H9 (cell line): Measurements from ENCODE around the gene TRAP1. TPM values are rescaled to one million over a fixed set of nuclear protein-coding genes. Genes with fewer than 3 reads are reported as not detected.

ENCODE experiments used
- DNase-seq: peaks from one replicate; pipeline ENCODE4 v3.0.0-alpha.2; 2017
- H2AFZ ChIP-seq: one replicate; pipeline ENCODE4 v1.6.1; 2013; ENCODE audit warnings: mild to moderate bottlenecking, low read length, control low read depth, moderate library complexity
- H2AK5ac ChIP-seq: 2 replicates; pipeline ENCODE4 v1.6.1; 2013; ENCODE audit warnings: low read length, control low read depth, mixed read lengths; ENCODE audit not compliant: insufficient read length
- H2BK120ac ChIP-seq: one replicate; pipeline ENCODE4 v1.6.1; 2013; ENCODE audit warnings: low read depth, mild to moderate bottlenecking, low read length, control low read depth, inconsistent platforms; ENCODE audit not compliant: poor library complexity, severe bottlenecking
- H2BK12ac ChIP-seq: 2 replicates; pipeline ENCODE4 v1.6.1; 2013; ENCODE audit warnings: low read length, control low read depth, mixed read lengths, low read depth; ENCODE audit not compliant: insufficient read length
- H2BK15ac ChIP-seq: 2 replicates; pipeline ENCODE4 v1.6.1; 2013; ENCODE audit warnings: low read depth, low read length, control low read depth
- H2BK20ac ChIP-seq: one replicate; pipeline ENCODE4 v1.6.1; 2013; ENCODE audit warnings: low read depth, mild to moderate bottlenecking, low read length, control low read depth, inconsistent platforms; ENCODE audit not compliant: poor library complexity, severe bottlenecking
- H2BK5ac ChIP-seq: 2 replicates; pipeline ENCODE4 v1.6.1; 2013; ENCODE audit warnings: low read length, control low read depth, mixed read lengths; ENCODE audit not compliant: insufficient read length
- H3K14ac ChIP-seq: 2 replicates; pipeline ENCODE4 v1.6.1; 2013; ENCODE audit warnings: low read length, control low read depth; ENCODE audit not compliant: insufficient read depth
- H3K18ac ChIP-seq: 2 replicates; pipeline ENCODE4 v1.6.1; 2013; ENCODE audit warnings: low read depth, mild to moderate bottlenecking, mixed read lengths, low read length, control low read depth; ENCODE audit not compliant: insufficient read length
- H3K23ac ChIP-seq: 2 replicates; pipeline ENCODE4 v1.6.1; 2013; ENCODE audit warnings: low read length, control low read depth, mixed read lengths, low read depth; ENCODE audit not compliant: insufficient read length
- H3K23me2 ChIP-seq: 2 replicates; pipeline ENCODE4 v1.6.1; 2013; ENCODE audit warnings: low read depth, mild to moderate bottlenecking, mixed read lengths, low read length, control low read depth; ENCODE audit not compliant: insufficient read length, poor library complexity, severe bottlenecking
- H3K27ac ChIP-seq: 2 replicates; pipeline ENCODE4 v1.5.1; 2013; ENCODE audit warnings: low read length, control low read depth, mixed read lengths, low read depth; ENCODE audit not compliant: insufficient read length
- H3K27me3 ChIP-seq: 2 replicates; pipeline ENCODE4 v1.6.1; 2013; ENCODE audit warnings: low read length, control low read depth, inconsistent platforms; ENCODE audit not compliant: insufficient read depth
- H3K4ac ChIP-seq: 2 replicates; pipeline ENCODE4 v1.6.1; 2013; ENCODE audit warnings: low read depth, mild to moderate bottlenecking, control low read depth, inconsistent platforms, low read length, moderate library complexity
- H3K4me1 ChIP-seq: 2 replicates; pipeline ENCODE4 v1.6.1; 2013; ENCODE audit warnings: low read length, control low read depth, inconsistent platforms; ENCODE audit not compliant: insufficient read depth
- H3K4me2 ChIP-seq: 2 replicates; pipeline ENCODE4 v1.6.1; 2013; ENCODE audit warnings: low read length, control low read depth, mixed read lengths; ENCODE audit not compliant: insufficient read length, insufficient read depth
- H3K56ac ChIP-seq: 2 replicates; pipeline ENCODE4 v1.6.1; 2013; ENCODE audit warnings: low read depth, mild to moderate bottlenecking, mixed read lengths, low read length, control low read depth; ENCODE audit not compliant: insufficient read length
- H3K79me1 ChIP-seq: 2 replicates; pipeline ENCODE4 v1.6.1; 2013; ENCODE audit warnings: low read depth, mild to moderate bottlenecking, moderate library complexity, low read length, control low read depth, inconsistent platforms; ENCODE audit not compliant: insufficient read depth, poor library complexity, severe bottlenecking
- H3K79me2 ChIP-seq: 2 replicates; pipeline ENCODE4 v1.6.1; 2013; ENCODE audit warnings: low read length, control low read depth, inconsistent platforms; ENCODE audit not compliant: insufficient read depth
- H3K9ac ChIP-seq: 2 replicates; pipeline ENCODE4 v1.6.1; 2013; ENCODE audit warnings: low read length, control low read depth, mixed read lengths; ENCODE audit not compliant: insufficient read length; ENCODE audit errors: extremely low read depth
- H3K9me3 ChIP-seq: one replicate; pipeline ENCODE4 v1.6.1; 2013; ENCODE audit warnings: low read depth, low read length, inconsistent platforms; ENCODE audit not compliant: control insufficient read depth
- H3T11ph ChIP-seq: one replicate; pipeline ENCODE4 v1.6.1; 2013; ENCODE audit warnings: mild to moderate bottlenecking, low read length, control low read depth, inconsistent platforms
- H4K20me1 ChIP-seq: one replicate; pipeline ENCODE4 v1.6.1; 2013; ENCODE audit not compliant: control insufficient read depth, insufficient read length, insufficient read depth
- H4K5ac ChIP-seq: 2 replicates; pipeline ENCODE4 v1.6.1; 2013; ENCODE audit warnings: low read depth, mild to moderate bottlenecking, mixed read lengths, low read length, control low read depth; ENCODE audit not compliant: insufficient read length
- H4K8ac ChIP-seq: replicated peaks from 2 replicates; pipeline ENCODE4 v1.6.1; 2013; ENCODE audit warnings: low read length, control low read depth, mixed read lengths, low read depth; ENCODE audit not compliant: insufficient read length
- H4K91ac ChIP-seq: 2 replicates; pipeline ENCODE4 v1.6.1; 2013; ENCODE audit warnings: low read depth, mild to moderate bottlenecking, moderate library complexity, mixed read lengths, low read length, control low read depth; ENCODE audit not compliant: insufficient read length
- H3K27ac Mint-ChIP-seq, 3 experiments: 2 replicates in 2 of 3; 3 replicates in 1 of 3; pipeline ENCODE4 v1.8.0; 2020 to 2021; ENCODE audit warnings: mixed read lengths in 3 of 3, mild to moderate bottlenecking in 1 of 3, moderate library complexity in 1 of 3
- H3K27me3 Mint-ChIP-seq: 2 replicates; pipeline ENCODE4 v1.8.0; 2021; ENCODE audit warnings: low read depth, mild to moderate bottlenecking, moderate library complexity, mixed read lengths
- H3K36me3 Mint-ChIP-seq, 3 experiments: 2 replicates in 2 of 3; 3 replicates in 1 of 3; pipeline ENCODE4 v1.8.0; 2020 to 2021; ENCODE audit warnings: low read depth in 3 of 3, mixed read lengths in 3 of 3; ENCODE audit not compliant: insufficient read depth in 1 of 3
- H3K4me1 Mint-ChIP-seq, 2 experiments: 2 replicates each; pipeline ENCODE4 v1.8.0; 2020; ENCODE audit warnings: mixed read lengths in 2 of 2
- H3K4me3 Mint-ChIP-seq, 2 experiments: 2 replicates in 1 of 2; 3 replicates in 1 of 2; pipeline ENCODE4 v1.8.0; 2020 to 2021; ENCODE audit warnings: mild to moderate bottlenecking in 2 of 2, mixed read lengths in 2 of 2, moderate library complexity in 1 of 2
- H3K9me3 Mint-ChIP-seq, 2 experiments: 2 replicates in 1 of 2; 3 replicates in 1 of 2; pipeline ENCODE4 v1.8.0; 2020; ENCODE audit warnings: mild to moderate bottlenecking in 2 of 2, mixed read lengths in 2 of 2, moderate library complexity in 1 of 2
- WGBS: extraction: QIAGEN DNeasy Blood & Tissue Kit; methylation state at CpG from one replicate; pipeline ENCODE4 v1.1.7; 2013; ENCODE audit warnings: missing lambda C conversion rate, low lambda C conversion rate, mixed read lengths; ENCODE audit not compliant: insufficient read length; ENCODE audit errors: extremely low coverage; 5-methylcytosine and 5-hydroxymethylcytosine counted together
- total RNA-seq: library from RNA; stranded (reverse); gene quantifications from 2 replicates; pipeline ENCODE4 v1.2.1, GENCODE V29; 2021
- TF ChIP-seq, protein P1 (sequence below): fragments of 200-600 bp; sonication (generic); conservative IDR thresholded peaks from 3 replicates; pipeline ENCODE4 v1.8.0; 2021; ENCODE audit warnings: antibody characterized with exemption, mild to moderate bottlenecking

The TRAP1 gene
- total RNA-seq, 1 experiment from 2014 or later, result 211 TPM

DNA sequence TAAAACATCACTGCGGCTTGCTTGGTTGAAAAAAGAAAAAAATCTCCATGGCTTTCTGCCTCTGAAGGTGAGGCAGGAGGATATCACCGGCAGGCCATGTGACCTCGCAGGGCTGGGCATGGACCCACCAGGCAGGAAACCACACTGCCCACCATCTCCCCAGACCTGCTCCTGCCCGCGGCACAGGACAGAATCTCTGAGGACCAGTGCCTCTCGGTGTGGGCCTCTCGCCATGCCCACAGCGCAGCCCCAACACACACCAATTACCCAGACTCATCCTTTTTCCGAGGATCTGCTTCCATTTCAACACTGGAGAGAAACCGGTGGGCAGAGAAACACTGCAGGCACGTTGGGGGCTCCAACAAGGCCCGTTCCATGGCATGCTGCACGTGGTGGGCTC lies 46.6 kb downstream of the TRAP1 start:
- H3K23ac ChIP-seq, result no peak overlapping the region
- no peak overlapping the region for H4K5ac ChIP-seq
- no peak overlapping the region for H3K4me3 Mint-ChIP-seq
- no peak overlapping the region for H3K4me2 ChIP-seq
- DNase-seq, result no peak
- H3T11ph ChIP-seq, result no peak overlapping the region
- H3K9me3 ChIP-seq, result no peaks in the 10 kb centered on the region
- H3K36me3 Mint-ChIP-seq, result peaks cover 52 to 81% (median 75%) of the 10 kb centered on the region in 3 experiments
- no peaks in the 10 kb centered on the region for H3K23me2 ChIP-seq
- no peak overlapping the region for H2BK20ac ChIP-seq
- no peak overlapping the region for H3K27ac Mint-ChIP-seq
- H3K27me3 ChIP-seq, result no peaks in the 10 kb centered on the region
- no peak overlapping the region for H2BK5ac ChIP-seq
- no peak overlapping the region for H2BK12ac ChIP-seq
- no peaks in the 10 kb centered on the region for H3K9me3 Mint-ChIP-seq
- no peaks in the 10 kb centered on the region; the same call in 1 of the 2 replicates for H3K27me3 Mint-ChIP-seq
- TF ChIP-seq, protein P1, sequence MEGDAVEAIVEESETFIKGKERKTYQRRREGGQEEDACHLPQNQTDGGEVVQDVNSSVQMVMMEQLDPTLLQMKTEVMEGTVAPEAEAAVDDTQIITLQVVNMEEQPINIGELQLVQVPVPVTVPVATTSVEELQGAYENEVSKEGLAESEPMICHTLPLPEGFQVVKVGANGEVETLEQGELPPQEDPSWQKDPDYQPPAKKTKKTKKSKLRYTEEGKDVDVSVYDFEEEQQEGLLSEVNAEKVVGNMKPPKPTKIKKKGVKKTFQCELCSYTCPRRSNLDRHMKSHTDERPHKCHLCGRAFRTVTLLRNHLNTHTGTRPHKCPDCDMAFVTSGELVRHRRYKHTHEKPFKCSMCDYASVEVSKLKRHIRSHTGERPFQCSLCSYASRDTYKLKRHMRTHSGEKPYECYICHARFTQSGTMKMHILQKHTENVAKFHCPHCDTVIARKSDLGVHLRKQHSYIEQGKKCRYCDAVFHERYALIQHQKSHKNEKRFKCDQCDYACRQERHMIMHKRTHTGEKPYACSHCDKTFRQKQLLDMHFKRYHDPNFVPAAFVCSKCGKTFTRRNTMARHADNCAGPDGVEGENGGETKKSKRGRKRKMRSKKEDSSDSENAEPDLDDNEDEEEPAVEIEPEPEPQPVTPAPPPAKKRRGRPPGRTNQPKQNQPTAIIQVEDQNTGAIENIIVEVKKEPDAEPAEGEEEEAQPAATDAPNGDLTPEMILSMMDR, result no peak
- no peaks in the 10 kb centered on the region for H3K79me1 ChIP-seq
- H4K8ac ChIP-seq, result no peak overlapping the region
- H4K91ac ChIP-seq, result no peak overlapping the region
- no peak overlapping the region for H3K27ac ChIP-seq
- no peak overlapping the region for H3K9ac ChIP-seq
- no peak overlapping the region for H3K4ac ChIP-seq
- no peak overlapping the region for H3K14ac ChIP-seq
- no peaks in the 10 kb centered on the region for H4K20me1 ChIP-seq
- no peak overlapping the region for H2AK5ac ChIP-seq
- H2AFZ ChIP-seq, result no peak overlapping the region
- H3K4me1 Mint-ChIP-seq, result no peaks in the 10 kb centered on the region
- H2BK15ac ChIP-seq, result no peak overlapping the region
- H3K4me1 ChIP-seq, result no peaks in the 10 kb centered on the region
- H3K79me2 ChIP-seq, result no peaks in the 10 kb centered on the region
- H2BK120ac ChIP-seq, result no peak overlapping the region
- no CpG with 5 or more reads among the region's 13 CpGs for WGBS
- no peak overlapping the region for H3K56ac ChIP-seq
- H3K18ac ChIP-seq, result no peak overlapping the region
